ENCODE results near the gene IL3.
"Not testable (repeated sequence)": the region's sequence is repeated elsewhere in the genome, so short reads cannot be mapped to it uniquely, and the experiment has no call there.

The IL3 gene

GRCh38 chr5:132098151-132098594 lies 37.7 kb downstream of the IL3 start:
- DNase-seq = no peak

- DNase-seq = no peak
Measured at GRCh38 chr5:132098621-132099020, 38.2 kb downstream of the IL3 start.

DNA sequence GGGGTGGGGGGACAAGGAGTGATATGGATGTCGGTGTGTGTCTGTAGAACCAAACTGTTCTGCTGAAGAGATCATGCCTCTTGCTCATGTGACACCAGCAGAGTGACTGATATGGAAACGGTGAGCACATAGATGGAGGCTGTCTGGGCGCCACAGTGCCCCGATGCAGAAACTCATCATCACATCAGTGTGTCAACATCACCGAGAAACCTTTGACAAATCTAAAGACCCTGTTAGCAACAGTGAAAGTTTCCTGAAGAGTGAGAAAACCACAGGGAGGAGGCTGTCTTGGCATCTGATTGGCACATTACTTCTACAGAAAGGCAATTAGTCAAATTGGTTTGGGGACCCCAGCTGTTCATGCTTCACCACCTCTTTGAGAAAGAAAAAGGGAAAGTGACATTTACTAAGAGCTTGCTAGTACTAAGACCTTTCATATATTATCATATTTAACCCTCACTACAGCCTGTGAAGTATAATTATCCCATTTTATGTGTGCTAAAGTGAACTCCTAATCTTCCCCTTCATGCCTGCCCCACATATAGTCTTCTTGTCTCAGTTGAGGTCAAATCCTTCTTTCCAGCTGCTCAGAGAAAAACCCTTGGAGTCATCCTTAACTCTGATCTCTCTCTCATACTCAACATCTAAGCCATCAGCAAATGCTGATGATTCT lies 38.8 kb downstream of the IL3 start:
- DNase-seq = no peak

GRCh38 chr5:132099905-132100304 lies 39.5 kb downstream of the IL3 start:
- no peak for DNase-seq

- DNase-seq = peak in 1 of 6 experiments; percentile 23
Measured at GRCh38 chr5:132100672-132101261, 40.3 kb downstream of the IL3 start.

- DNase-seq = no peak
Measured at GRCh38 chr5:132101385-132101880, 41.0 kb downstream of the IL3 start.

DNA sequence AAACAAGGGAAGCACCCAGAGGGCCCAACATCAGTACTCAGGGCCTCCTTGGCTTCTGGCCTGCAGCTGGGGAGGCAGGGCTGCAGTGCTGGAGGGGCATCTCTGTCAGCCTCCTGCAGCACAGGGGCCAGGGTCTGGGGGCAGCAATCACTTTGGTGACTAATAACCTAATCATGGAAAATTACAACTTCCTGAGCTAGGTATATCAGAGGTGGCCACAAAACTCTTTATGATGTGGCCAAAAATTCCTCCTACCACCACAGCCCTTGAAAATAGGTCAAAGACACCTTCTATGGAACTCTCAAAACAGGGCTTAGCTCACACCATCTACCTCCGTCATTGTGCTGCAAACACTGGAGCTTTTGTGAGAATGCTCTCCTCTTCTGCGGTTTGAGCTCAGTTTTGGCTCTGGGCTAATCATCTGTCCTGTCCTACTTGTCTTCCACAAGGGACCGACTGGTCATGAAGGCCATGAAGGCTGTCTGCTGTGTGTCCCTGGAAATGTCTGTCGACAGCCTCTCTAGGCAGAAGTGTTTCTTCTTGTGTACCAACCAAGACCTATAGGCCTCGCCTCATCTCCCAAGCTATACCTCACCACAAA lies 41.7 kb downstream of the IL3 start:
- no peak for DNase-seq

DNA sequence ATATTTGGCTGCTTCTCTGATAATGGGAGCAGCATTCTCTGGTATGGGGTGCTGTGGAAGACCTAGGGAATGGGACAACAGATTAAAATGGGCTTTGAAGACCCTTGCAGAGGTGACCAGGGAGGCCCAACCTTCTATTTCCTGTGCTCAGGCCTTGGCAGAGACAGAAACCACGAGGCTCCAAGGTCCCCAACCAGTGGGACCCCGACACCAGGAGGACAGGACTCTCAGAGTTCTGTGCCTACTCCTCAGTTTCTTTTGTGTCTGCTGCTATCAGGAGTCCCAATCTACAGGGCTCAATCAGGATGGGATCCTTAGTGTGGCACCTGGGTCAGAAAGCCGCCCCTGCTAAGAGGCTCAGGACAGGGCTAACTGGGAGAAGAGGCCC lies 42.5 kb downstream of the IL3 start:
- no peak for DNase-seq

GRCh38 chr5:132103332-132103951 lies 43.0 kb downstream of the IL3 start:
- DNase-seq = peak; percentile 15 to 75 (median 51)

DNA sequence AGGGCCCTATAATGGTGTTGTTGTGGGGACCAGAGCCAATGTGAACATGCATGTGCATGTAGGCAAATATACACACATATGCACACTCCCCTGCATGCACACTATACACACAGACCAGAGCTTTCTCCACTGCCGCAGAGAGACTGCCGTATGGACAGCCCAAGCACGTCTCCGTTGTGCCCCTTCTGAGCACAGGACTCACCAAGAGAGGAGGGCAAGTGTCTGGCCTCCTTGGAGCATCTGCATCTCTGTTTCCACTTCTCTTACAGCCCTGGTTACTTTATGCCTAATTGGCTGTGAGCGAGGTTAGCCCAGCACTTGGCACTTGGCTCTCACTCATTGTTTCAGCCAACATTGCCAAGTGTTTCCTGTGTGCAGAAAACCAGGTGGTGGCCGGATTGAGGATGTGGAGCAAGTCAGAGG lies 43.5 kb downstream of the IL3 start:
- no peak for DNase-seq

- no peak for DNase-seq
Measured at GRCh38 chr5:132104556-132104955, 44.1 kb downstream of the IL3 start.

GRCh38 chr5:132105688-132106087 lies 45.2 kb downstream of the IL3 start:
- no peak for DNase-seq

DNA sequence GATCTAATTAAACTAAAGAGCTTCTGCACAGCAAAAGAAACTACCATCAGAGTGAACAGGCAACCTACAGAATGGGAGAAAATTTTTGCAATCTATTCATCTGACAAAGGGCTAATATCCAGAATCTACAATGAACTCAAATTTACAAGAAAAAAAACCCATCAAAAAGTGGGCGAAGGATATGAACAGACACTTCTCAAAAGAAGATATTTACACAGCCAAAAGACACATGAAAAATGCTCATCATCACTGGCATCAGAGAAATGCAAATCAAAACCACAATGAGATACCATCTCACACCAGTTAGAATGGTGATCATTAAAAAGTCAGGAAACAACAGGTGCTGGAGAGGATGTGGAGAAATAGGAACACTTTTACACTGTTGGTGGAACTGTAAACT lies 48.0 kb downstream of the IL3 start:
- not testable (repeated sequence) for DNase-seq

GRCh38 chr5:132108957-132109356 lies 48.5 kb downstream of the IL3 start:
- not testable (repeated sequence) for DNase-seq

- DNase-seq = no peak
Measured at GRCh38 chr5:132109494-132110053, 49.1 kb downstream of the IL3 start.

- no peak for DNase-seq
Measured at GRCh38 chr5:132110195-132110594, 49.7 kb downstream of the IL3 start.

DNA sequence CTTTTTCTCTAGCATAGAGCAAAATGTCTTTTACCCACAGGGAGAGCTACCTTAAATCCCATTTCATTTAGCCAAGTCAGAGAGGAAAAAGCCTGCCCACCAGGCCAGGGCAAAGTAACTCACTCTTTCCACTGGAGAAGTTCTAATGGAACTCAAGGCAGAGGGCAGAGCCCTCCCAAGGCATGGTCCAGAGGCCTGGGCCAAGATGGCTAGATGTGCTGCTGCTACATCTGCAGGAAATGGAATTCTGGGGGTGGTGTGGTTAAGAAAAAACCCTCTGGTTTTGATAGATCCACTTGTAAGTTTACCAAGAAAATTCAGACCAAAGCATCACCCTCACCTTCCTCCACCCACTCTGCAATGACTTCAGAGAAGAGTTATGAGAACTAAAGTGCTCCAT lies 50.5 kb downstream of the IL3 start:
- DNase-seq = no peak

GRCh38 chr5:132112111-132112510 lies 51.7 kb downstream of the IL3 start:
- DNase-seq = no peak

All from stimulated activated naive CD4-positive, alpha-beta T cell (primary cell).